Mesendoderm (in vitro differentiated cells): Measurements from ENCODE around the gene PHAF1.

Experiments
- DNase-seq: peaks from one replicate; pipeline ENCODE4 v3.0.0; 2013
- H2AK5ac ChIP-seq: 2 replicates; pipeline ENCODE4 v1.6.1; 2013; ENCODE audit warnings: low read length, inconsistent platforms
- H2BK120ac ChIP-seq: 2 replicates; pipeline ENCODE4 v1.6.1; 2013; ENCODE audit warnings: low read depth, mild to moderate bottlenecking, low read length, moderate library complexity, mixed read lengths
- H2BK15ac ChIP-seq: replicated peaks from 2 replicates; pipeline ENCODE4 v1.6.1; 2013; ENCODE audit warnings: low read depth, mild to moderate bottlenecking, moderate library complexity
- H2BK5ac ChIP-seq: 2 replicates; pipeline ENCODE4 v1.6.1; 2013; ENCODE audit warnings: low read length, inconsistent platforms
- H3K18ac ChIP-seq: 2 replicates; pipeline ENCODE4 v1.6.1; 2013; ENCODE audit warnings: mild to moderate bottlenecking, low read length, mixed read lengths
- H3K23ac ChIP-seq: one replicate; pipeline ENCODE4 v1.6.1; 2013; ENCODE audit warnings: low read length
- H3K27ac ChIP-seq: 2 replicates; pipeline ENCODE4 v1.5.1; 2013; ENCODE audit warnings: low read depth, mild to moderate bottlenecking, inconsistent platforms, low read length, moderate library complexity
- H3K27me3 ChIP-seq: 2 replicates; pipeline ENCODE4 v1.6.1; 2013; ENCODE audit warnings: low read length, control low read depth, mild to moderate bottlenecking, inconsistent platforms; ENCODE audit not compliant: insufficient read depth, poor library complexity
- H3K36me3 ChIP-seq: 2 replicates; pipeline ENCODE4 v1.6.1; 2013; ENCODE audit warnings: low read length, inconsistent platforms; ENCODE audit not compliant: control insufficient read depth, insufficient read depth
- H3K4ac ChIP-seq: one replicate; pipeline ENCODE4 v1.6.1; 2013; ENCODE audit warnings: low read depth, mild to moderate bottlenecking, low read length, moderate library complexity
- H3K4me1 ChIP-seq: 2 replicates; pipeline ENCODE4 v1.6.1; 2013; ENCODE audit warnings: low read depth, low read length, inconsistent platforms; ENCODE audit not compliant: control insufficient read depth
- H3K4me2 ChIP-seq: 2 replicates; pipeline ENCODE4 v1.6.1; 2013; ENCODE audit warnings: low read length
- H3K4me3 ChIP-seq: 2 replicates; pipeline ENCODE4 v1.5.1; 2013; ENCODE audit warnings: mild to moderate bottlenecking, low read length
- H3K56ac ChIP-seq: one replicate; pipeline ENCODE4 v1.6.1; 2013; ENCODE audit warnings: low read length
- H3K79me1 ChIP-seq: 2 replicates; pipeline ENCODE4 v1.6.1; 2013; ENCODE audit warnings: low read length, inconsistent platforms
- H3K79me2 ChIP-seq: 2 replicates; pipeline ENCODE4 v1.6.1; 2013; ENCODE audit warnings: mild to moderate bottlenecking, low read length; ENCODE audit not compliant: control insufficient read depth, insufficient read depth
- H3K9ac ChIP-seq: 2 replicates; pipeline ENCODE4 v1.6.1; 2013; ENCODE audit warnings: low read length, inconsistent platforms
- H4K5ac ChIP-seq: one replicate; pipeline ENCODE4 v1.6.1; 2013; ENCODE audit warnings: low read length
- H4K8ac ChIP-seq: one replicate; pipeline ENCODE4 v1.6.1; 2013; ENCODE audit warnings: low read depth, mild to moderate bottlenecking, control low read depth, low read length, moderate library complexity
- WGBS: extraction: QIAGEN DNeasy Blood & Tissue Kit; methylation state at CpG from one replicate; pipeline ENCODE4 v1.1.7; 2013; ENCODE audit warnings: low lambda C conversion rate, missing lambda C conversion rate; ENCODE audit not compliant: insufficient coverage; ENCODE audit errors: extremely low coverage; 5-methylcytosine and 5-hydroxymethylcytosine counted together

PHAF1 gene

GRCh38 chr16:67087803-67088202 lies 21.9 kb upstream of the PHAF1 start:
- no peak for DNase-seq
- no peaks in the 10 kb centered on the region for H3K36me3 ChIP-seq
- no peak overlapping the region for H2BK15ac ChIP-seq
- no peaks in the 10 kb centered on the region for H3K79me1 ChIP-seq
- H3K4ac ChIP-seq = no peak overlapping the region
- no peaks in the 10 kb centered on the region for H3K27me3 ChIP-seq
- H3K23ac ChIP-seq = no peak overlapping the region
- no peak overlapping the region for H3K18ac ChIP-seq
- no peaks in the 10 kb centered on the region for H3K4me1 ChIP-seq
- no peak overlapping the region for H3K27ac ChIP-seq
- no peak overlapping the region for H3K4me2 ChIP-seq
- no peak overlapping the region for H3K56ac ChIP-seq
- no peak overlapping the region for H4K5ac ChIP-seq
- no peak overlapping the region for H2AK5ac ChIP-seq
- no peak overlapping the region for H3K4me3 ChIP-seq
- H4K8ac ChIP-seq = no peak overlapping the region
- H3K9ac ChIP-seq = no peak overlapping the region
- no peaks in the 10 kb centered on the region for H3K79me2 ChIP-seq
- no peak overlapping the region for H2BK5ac ChIP-seq
- no peak overlapping the region for H2BK120ac ChIP-seq

DNA sequence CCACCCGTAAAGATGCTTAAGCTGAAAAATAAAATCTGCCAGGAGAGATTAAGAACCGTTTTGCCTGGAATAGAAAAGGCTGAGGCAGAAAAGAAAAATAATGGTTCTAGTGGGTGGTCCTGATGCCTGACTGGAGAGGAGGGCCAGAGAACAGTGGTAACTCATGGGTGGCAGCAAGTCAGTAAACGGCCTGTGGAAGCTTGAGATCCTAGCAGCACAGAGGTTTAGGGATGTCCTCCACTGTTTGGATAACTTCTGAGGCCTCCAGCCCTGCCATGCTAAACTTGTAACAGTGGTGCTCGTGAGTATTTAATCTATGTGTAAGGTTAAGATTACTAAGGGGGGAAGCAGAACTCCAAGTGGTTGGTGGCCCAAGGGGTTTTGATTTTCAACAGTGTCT lies 21.2 kb upstream of the PHAF1 start:
- no CpG with 5 or more reads among the region's 4 CpGs for WGBS
- Histone ChIP-seq H3K36me3 (no peaks in the 10 kb centered on the region), H3K79me2 (no peaks in the 10 kb centered on the region), H3K27ac (no peak overlapping the region), H2BK120ac (no peak overlapping the region), H3K9ac (no peak overlapping the region), H4K8ac (no peak overlapping the region), H2BK5ac (no peak overlapping the region), H3K27me3 (no peaks in the 10 kb centered on the region), H3K79me1 (no peaks in the 10 kb centered on the region), H3K23ac (no peak overlapping the region), H3K56ac (no peak overlapping the region), H3K4me1 (no peaks in the 10 kb centered on the region), H4K5ac (no peak overlapping the region), H2AK5ac (no peak overlapping the region), H3K4me2 (no peak overlapping the region), H3K18ac (no peak overlapping the region), H2BK15ac (no peak overlapping the region), H3K4me3 (no peak overlapping the region), H3K4ac (no peak overlapping the region)
- DNase-seq = no peak

DNA sequence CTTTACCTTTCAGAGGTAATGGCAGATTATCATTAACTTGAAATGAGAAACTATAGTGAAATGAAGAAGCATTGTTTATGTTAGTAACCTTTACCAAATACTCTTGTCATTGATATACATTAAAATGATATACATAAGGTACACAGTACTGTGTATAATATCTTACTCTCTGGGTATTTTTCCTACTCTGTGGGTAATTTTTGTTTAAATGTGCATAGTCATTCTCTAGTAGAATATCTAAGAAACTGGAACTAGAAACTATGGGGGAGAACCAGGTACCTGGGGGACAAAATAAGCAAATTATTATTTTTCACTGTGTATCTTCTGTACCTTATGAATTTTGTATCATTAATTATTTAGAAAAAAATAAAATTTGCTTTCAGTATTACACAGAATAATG lies 20.6 kb upstream of the PHAF1 start:
- Histone ChIP-seq H4K5ac (no peak overlapping the region), H3K18ac (no peak overlapping the region), H2BK15ac (no peak overlapping the region), H3K79me1 (no peaks in the 10 kb centered on the region), H3K27ac (no peak overlapping the region), H3K4me3 (no peak overlapping the region), H3K27me3 (no peaks in the 10 kb centered on the region), H3K4ac (no peak overlapping the region), H3K9ac (no peak overlapping the region), H4K8ac (no peak overlapping the region), H2AK5ac (no peak overlapping the region), H2BK120ac (no peak overlapping the region), H3K4me2 (no peak overlapping the region), H2BK5ac (no peak overlapping the region), H3K79me2 (no peaks in the 10 kb centered on the region), H3K23ac (no peak overlapping the region), H3K56ac (no peak overlapping the region), H3K36me3 (no peaks in the 10 kb centered on the region), H3K4me1 (no peaks in the 10 kb centered on the region)
- DNase-seq = no peak

DNA sequence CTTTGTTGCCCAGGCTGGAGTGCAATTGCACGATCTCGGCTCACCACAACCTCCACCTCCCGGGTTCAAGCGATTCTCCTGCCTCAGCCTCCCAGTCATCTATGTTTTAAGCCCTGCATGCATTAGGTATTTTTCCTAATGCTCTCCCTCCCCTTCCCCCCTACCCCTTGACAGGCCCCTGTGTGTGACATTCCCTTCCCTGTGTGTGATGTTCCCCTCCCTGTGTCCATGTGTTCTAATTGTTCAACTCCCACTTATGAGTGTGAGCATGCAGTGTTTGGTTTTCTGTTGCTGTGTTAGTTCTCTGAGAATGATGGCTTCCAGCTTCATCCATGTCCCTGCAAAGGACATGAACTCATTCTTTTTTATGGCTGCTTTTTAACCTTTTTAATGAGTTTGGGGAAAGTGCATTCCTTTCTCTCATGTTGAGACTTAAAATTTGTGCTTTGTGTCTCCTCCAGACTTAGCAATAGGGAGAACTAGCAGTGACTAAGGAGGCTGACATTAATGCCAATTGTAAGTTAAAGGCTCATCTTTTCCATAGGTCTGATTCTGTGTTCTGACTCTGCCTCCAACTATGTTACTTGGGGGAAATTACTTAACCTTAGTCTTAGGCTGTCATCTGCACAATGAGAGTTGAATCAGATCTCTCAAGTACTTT lies 17.7 kb upstream of the PHAF1 start:
- H3K18ac ChIP-seq = no peak overlapping the region
- no peak overlapping the region for H2BK15ac ChIP-seq
- no peak overlapping the region for H3K4ac ChIP-seq
- no peaks in the 10 kb centered on the region for H3K27me3 ChIP-seq
- no peaks in the 10 kb centered on the region for H3K4me1 ChIP-seq
- no peak overlapping the region for H3K56ac ChIP-seq
- no peak overlapping the region for H3K9ac ChIP-seq
- H3K4me3 ChIP-seq = no peak overlapping the region
- no peak overlapping the region for H3K27ac ChIP-seq
- H3K79me2 ChIP-seq = no peaks in the 10 kb centered on the region
- no CpG with 5 or more reads among the region's 4 CpGs for WGBS
- H3K4me2 ChIP-seq = no peak overlapping the region
- H2BK120ac ChIP-seq = no peak overlapping the region
- no peak overlapping the region for H4K8ac ChIP-seq
- H3K79me1 ChIP-seq = no peaks in the 10 kb centered on the region
- no peak for DNase-seq
- H2BK5ac ChIP-seq = no peak overlapping the region
- no peak overlapping the region for H3K23ac ChIP-seq
- H2AK5ac ChIP-seq = no peak overlapping the region
- no peaks in the 10 kb centered on the region for H3K36me3 ChIP-seq
- H4K5ac ChIP-seq = no peak overlapping the region

DNA sequence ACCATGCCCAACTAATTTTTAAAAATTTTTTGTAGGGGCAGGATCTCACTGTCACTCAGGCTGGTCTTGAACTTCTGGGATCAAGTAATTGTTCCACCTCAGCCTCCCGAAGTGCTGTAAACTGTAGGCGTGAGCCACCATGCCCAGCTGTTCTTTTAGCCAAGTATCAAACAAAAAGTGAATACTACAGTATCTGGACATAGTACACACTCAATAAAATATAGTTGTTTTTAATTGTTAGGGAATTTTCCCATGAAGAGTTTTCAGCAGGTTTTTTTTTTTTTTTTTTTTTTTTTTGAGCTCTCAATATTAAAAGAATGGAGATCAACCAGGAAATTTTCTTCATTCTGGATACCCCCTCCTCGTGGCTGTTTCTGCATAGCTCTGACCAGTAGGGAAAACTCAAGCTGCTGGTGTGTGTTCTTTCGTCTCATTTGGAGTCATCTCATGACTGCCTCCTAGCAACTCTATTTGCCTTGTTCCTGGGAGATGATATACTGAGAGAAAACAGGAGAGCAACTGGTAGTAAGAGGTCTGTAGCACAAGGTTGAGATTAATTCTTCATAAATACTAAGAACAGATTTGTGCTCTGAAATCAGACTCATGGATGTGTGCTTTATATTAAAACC lies 16.5 kb upstream of the PHAF1 start:
- Histone ChIP-seq H2BK15ac (no peak overlapping the region), H4K8ac (no peak overlapping the region), H3K27me3 (no peaks in the 10 kb centered on the region), H3K4me3 (no peak overlapping the region), H2BK120ac (no peak overlapping the region), H3K79me1 (no peaks in the 10 kb centered on the region), H3K4ac (no peak overlapping the region), H3K36me3 (no peaks in the 10 kb centered on the region), H3K4me1 (no peaks in the 10 kb centered on the region), H3K9ac (no peak overlapping the region), H3K56ac (no peak overlapping the region), H3K27ac (no peak overlapping the region), H4K5ac (no peak overlapping the region), H3K18ac (no peak overlapping the region), H3K23ac (no peak overlapping the region), H3K79me2 (no peaks in the 10 kb centered on the region), H3K4me2 (no peak overlapping the region), H2BK5ac (no peak overlapping the region), H2AK5ac (no peak overlapping the region)
- DNase-seq = no peak
- WGBS = no CpG with 5 or more reads among the region's 4 CpGs

- Histone ChIP-seq H3K56ac (no peak overlapping the region), H3K9ac (no peak overlapping the region), H3K27me3 (no peaks in the 10 kb centered on the region), H3K36me3 (no peaks in the 10 kb centered on the region), H3K79me2 (no peaks in the 10 kb centered on the region), H3K4ac (no peak overlapping the region), H3K4me3 (no peak overlapping the region), H3K79me1 (no peaks in the 10 kb centered on the region), H3K4me2 (no peak overlapping the region), H2BK15ac (no peak overlapping the region), H2BK120ac (no peak overlapping the region), H2AK5ac (no peak overlapping the region), H3K4me1 (no peaks in the 10 kb centered on the region), H4K5ac (no peak overlapping the region), H4K8ac (no peak overlapping the region), H2BK5ac (no peak overlapping the region), H3K27ac (no peak overlapping the region), H3K18ac (no peak overlapping the region), H3K23ac (no peak overlapping the region)
- no CpG with 5 or more reads among the region's 2 CpGs for WGBS
- DNase-seq = no peak
These were observed 11.1 kb upstream of the PHAF1 start for GRCh38 chr16:67098599-67098998.
